Lower leg skin (tissue), 3 donors: ENCODE measurements around the gene PYGO2.

ENCODE experiments used
- POLR2A ChIP-seq, 2 donors: fragments of 450-650 bp; IDR thresholded peaks; one replicate each; pipeline ENCODE4 v1.6.1; 2016 to 2017; ENCODE audit warnings: antibody characterized with exemption in 2 of 2, mild to moderate bottlenecking in 1 of 2, moderate library complexity in 1 of 2
- TF ChIP-seq, protein P1 (sequence below), 3 donors: fragments of 450-650 bp; IDR thresholded peaks; one replicate each; pipeline ENCODE4 v1.5.1; 2016; ENCODE audit warnings: antibody characterized with exemption in 3 of 3, mild to moderate bottlenecking in 3 of 3, moderate library complexity in 2 of 3

DNA sequence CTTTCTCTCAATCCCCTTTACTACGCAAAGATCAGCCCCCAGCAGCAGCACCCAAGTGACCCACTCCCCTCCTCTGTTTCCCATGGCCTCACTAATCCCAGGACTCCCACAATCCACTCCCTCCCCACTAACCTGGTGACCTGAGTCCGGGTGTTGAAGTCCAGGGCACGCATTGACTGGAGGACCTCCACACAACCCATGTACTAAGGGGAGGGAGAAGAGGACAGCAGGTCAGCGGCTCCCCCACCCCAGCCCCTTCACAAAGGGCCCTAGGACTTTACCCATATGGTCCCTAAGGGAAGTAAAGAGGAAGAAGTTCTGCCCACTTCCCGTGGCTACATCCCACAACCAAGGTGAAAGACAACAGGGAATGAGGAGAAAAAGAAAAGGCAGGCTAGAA is 7.7 kb upstream of the PYGO2 start:
- TF ChIP-seq, protein P1, sequence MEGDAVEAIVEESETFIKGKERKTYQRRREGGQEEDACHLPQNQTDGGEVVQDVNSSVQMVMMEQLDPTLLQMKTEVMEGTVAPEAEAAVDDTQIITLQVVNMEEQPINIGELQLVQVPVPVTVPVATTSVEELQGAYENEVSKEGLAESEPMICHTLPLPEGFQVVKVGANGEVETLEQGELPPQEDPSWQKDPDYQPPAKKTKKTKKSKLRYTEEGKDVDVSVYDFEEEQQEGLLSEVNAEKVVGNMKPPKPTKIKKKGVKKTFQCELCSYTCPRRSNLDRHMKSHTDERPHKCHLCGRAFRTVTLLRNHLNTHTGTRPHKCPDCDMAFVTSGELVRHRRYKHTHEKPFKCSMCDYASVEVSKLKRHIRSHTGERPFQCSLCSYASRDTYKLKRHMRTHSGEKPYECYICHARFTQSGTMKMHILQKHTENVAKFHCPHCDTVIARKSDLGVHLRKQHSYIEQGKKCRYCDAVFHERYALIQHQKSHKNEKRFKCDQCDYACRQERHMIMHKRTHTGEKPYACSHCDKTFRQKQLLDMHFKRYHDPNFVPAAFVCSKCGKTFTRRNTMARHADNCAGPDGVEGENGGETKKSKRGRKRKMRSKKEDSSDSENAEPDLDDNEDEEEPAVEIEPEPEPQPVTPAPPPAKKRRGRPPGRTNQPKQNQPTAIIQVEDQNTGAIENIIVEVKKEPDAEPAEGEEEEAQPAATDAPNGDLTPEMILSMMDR (IDR thresholded peaks at IDR 0.05) = no peak
- TF ChIP-seq POLR2A (IDR thresholded peaks at IDR 0.05) = no peak
